GM23338 (cell line): ENCODE measurements around the gene SEMA4A.

Experiments used
- CREB1 ChIP-seq: fragments of 250-450 bp; sonication (Bioruptor Pico); IDR thresholded peaks from 2 replicates; pipeline ENCODE4 v1.5.0; 2020; ENCODE audit warnings: low read depth, mild to moderate bottlenecking, moderate library complexity
- EZH2 ChIP-seq: fragments of 200-600 bp; sonication (generic); IDR thresholded peaks from one replicate; pipeline ENCODE4 v1.8.0; 2017; ENCODE audit warnings: antibody characterized with exemption, mild to moderate bottlenecking, low read depth; ENCODE audit not compliant: unreplicated experiment
- EZH2phosphoT487 ChIP-seq: fragments of 200-600 bp; sonication (generic); IDR thresholded peaks from one replicate; pipeline ENCODE4 v1.8.1; 2018; ENCODE audit warnings: antibody characterized with exemption; ENCODE audit not compliant: unreplicated experiment
- JUNB ChIP-seq: IDR thresholded peaks from one replicate; pipeline ENCODE4 v1.6.1; 2016; ENCODE audit warnings: antibody characterized with exemption; ENCODE audit not compliant: unreplicated experiment
- NANOG ChIP-seq: IDR thresholded peaks from 2 replicates; pipeline ENCODE4 v1.6.1; 2016; ENCODE audit warnings: antibody characterized with exemption, borderline replicate concordance
- POLR2AphosphoS5 ChIP-seq: IDR thresholded peaks from 2 replicates; pipeline ENCODE4 v1.6.1; 2016; ENCODE audit warnings: antibody characterized with exemption, low read depth
- REST ChIP-seq: IDR thresholded peaks from one replicate; pipeline ENCODE4 v1.6.1; 2018; ENCODE audit warnings: antibody characterized with exemption; ENCODE audit not compliant: unreplicated experiment
- STAT1 ChIP-seq: IDR thresholded peaks from one replicate; pipeline ENCODE4 v1.6.1; 2016; ENCODE audit warnings: antibody characterized with exemption; ENCODE audit not compliant: unreplicated experiment
- ZNF114 ChIP-seq: fragments of 250-450 bp; sonication (Bioruptor Pico); IDR thresholded peaks from 2 replicates; pipeline ENCODE4 v1.5.0; 2020; ENCODE audit warnings: mild to moderate bottlenecking, moderate library complexity
- ZNF331 ChIP-seq: fragments of 250-450 bp; sonication (Bioruptor Pico); IDR thresholded peaks from 2 replicates; pipeline ENCODE4 v1.5.0; 2020; ENCODE audit warnings: low read depth, mild to moderate bottlenecking, moderate library complexity
- ZNF462 ChIP-seq: fragments of 250-450 bp; sonication (Bioruptor Pico); IDR thresholded peaks from 2 replicates; pipeline ENCODE4 v1.5.0; 2020; ENCODE audit warnings: mild to moderate bottlenecking, moderate library complexity
- TF ChIP-seq, protein P1 (sequence below), 2 experiments: fragments of 200-600 bp in 1 of 2; sonication (generic) in 1 of 2; conservative IDR thresholded peaks; 2 replicates each; pipeline versions ENCODE4 v1.5.1 to v1.6.1; 2016 to 2017; ENCODE audit warnings: antibody characterized with exemption in 2 of 2, low read depth in 2 of 2, mild to moderate bottlenecking in 2 of 2, moderate library complexity in 1 of 2
- TF ChIP-seq, protein P2 (sequence below): IDR thresholded peaks from 2 replicates; pipeline ENCODE4 v1.6.1; 2016; ENCODE audit warnings: antibody characterized with exemption

DNA sequence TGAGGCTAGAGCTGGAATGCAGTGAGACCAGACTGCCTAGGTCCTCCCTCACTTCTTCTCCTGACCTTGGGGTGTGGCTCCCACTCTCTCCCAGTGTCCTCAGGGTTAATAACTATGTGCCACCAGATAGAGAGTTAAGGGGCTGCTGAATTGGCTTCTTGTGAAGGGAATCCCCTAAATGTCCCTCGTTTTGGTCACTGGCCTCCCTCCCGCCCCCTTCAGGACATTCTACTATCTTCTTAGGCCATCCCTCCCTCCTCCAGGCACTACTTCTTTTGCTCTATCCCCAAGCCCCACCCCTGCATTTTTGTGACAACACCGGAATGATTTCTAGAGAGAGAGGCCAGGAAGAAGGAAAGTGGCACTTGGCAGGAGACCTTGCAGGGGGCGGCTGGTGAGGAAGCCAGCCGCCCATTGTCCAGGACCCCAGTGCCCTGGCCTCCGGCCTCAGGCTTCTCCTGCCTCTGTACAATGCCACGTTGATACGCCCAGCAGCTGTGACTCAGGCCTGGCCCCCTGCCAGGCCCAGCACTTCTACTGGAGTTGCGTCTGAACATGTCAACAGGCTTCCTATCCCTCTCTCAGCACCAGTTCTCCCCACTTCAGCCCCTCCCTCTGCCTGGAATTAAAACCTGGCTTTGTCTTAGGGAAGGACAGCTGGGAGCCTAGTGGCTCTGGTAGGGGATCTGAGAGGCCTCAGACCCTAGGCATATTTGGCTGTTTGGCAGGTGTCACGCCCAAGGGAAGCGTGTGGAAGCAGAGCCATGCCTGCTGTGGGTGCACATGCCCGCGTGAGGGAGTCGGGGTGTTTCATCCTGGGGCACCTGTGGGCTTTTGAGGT is 29.8 kb upstream of the SEMA4A start:
- TF ChIP-seq, protein P1, sequence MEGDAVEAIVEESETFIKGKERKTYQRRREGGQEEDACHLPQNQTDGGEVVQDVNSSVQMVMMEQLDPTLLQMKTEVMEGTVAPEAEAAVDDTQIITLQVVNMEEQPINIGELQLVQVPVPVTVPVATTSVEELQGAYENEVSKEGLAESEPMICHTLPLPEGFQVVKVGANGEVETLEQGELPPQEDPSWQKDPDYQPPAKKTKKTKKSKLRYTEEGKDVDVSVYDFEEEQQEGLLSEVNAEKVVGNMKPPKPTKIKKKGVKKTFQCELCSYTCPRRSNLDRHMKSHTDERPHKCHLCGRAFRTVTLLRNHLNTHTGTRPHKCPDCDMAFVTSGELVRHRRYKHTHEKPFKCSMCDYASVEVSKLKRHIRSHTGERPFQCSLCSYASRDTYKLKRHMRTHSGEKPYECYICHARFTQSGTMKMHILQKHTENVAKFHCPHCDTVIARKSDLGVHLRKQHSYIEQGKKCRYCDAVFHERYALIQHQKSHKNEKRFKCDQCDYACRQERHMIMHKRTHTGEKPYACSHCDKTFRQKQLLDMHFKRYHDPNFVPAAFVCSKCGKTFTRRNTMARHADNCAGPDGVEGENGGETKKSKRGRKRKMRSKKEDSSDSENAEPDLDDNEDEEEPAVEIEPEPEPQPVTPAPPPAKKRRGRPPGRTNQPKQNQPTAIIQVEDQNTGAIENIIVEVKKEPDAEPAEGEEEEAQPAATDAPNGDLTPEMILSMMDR (conservative IDR thresholded peaks at IDR 0.05; ENCODE audit: low read depth in 2 of 2) = peak; percentile 54 to 57
- TF ChIP-seq POLR2AphosphoS5 = 0 out of 2 replicates have a peak, but pooled peaks have one; percentile 10
- TF ChIP-seq REST = no peak
- TF ChIP-seq CREB1 (CRISPR knock-in tag) = no peak
- TF ChIP-seq ZNF114 (CRISPR knock-in tag) = no peak
- no peak for TF ChIP-seq EZH2
- TF ChIP-seq, protein P2, sequence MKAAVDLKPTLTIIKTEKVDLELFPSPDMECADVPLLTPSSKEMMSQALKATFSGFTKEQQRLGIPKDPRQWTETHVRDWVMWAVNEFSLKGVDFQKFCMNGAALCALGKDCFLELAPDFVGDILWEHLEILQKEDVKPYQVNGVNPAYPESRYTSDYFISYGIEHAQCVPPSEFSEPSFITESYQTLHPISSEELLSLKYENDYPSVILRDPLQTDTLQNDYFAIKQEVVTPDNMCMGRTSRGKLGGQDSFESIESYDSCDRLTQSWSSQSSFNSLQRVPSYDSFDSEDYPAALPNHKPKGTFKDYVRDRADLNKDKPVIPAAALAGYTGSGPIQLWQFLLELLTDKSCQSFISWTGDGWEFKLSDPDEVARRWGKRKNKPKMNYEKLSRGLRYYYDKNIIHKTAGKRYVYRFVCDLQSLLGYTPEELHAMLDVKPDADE = no peak
- TF ChIP-seq JUNB = no peak
- no peak for TF ChIP-seq ZNF331 (CRISPR knock-in tag)
- TF ChIP-seq EZH2phosphoT487 = no peak
- no peak for TF ChIP-seq STAT1
- no peak for TF ChIP-seq NANOG
- TF ChIP-seq ZNF462 (CRISPR knock-in tag) = no peak
